NCI-H1048 (cell line): Measurements from ENCODE around the gene NADSYN1.

ENCODE experiments used
- DNase-seq: peaks from one replicate; lab custom pipeline; 2025; lab: John Stamatoyannopoulos, UW

The NADSYN1 gene

GRCh38 chr11:71474141-71474770 is 21.3 kb downstream of the NADSYN1 start:
- no peak for DNase-seq

GRCh38 chr11:71474771-71475483 is 21.9 kb downstream of the NADSYN1 start:
- DNase-seq = no peak

- DNase-seq = no peak
Measured at GRCh38 chr11:71476031-71476430, 23.0 kb downstream of the NADSYN1 start.

- no peak for DNase-seq
Measured at GRCh38 chr11:71476926-71477640, 24.1 kb downstream of the NADSYN1 start.

- no peak for DNase-seq
Measured at GRCh38 chr11:71477641-71478527, 24.9 kb downstream of the NADSYN1 start.

GRCh38 chr11:71478528-71478840 is 25.5 kb downstream of the NADSYN1 start:
- DNase-seq = no peak

GRCh38 chr11:71481101-71481960 is 28.3 kb downstream of the NADSYN1 start:
- no peak for DNase-seq

- no peak for DNase-seq
Measured at GRCh38 chr11:71482216-71482615, 29.2 kb downstream of the NADSYN1 start.

GRCh38 chr11:71482746-71483364 is 29.9 kb downstream of the NADSYN1 start:
- DNase-seq = no peak

GRCh38 chr11:71483692-71484091 is 30.7 kb downstream of the NADSYN1 start:
- no peak for DNase-seq

GRCh38 chr11:71484248-71485062 is 31.5 kb downstream of the NADSYN1 start:
- DNase-seq = no peak

GRCh38 chr11:71485063-71485399 is 32.0 kb downstream of the NADSYN1 start:
- no peak for DNase-seq

- no peak for DNase-seq
Measured at GRCh38 chr11:71485466-71485865, 32.5 kb downstream of the NADSYN1 start.

GRCh38 chr11:71486320-71486719 is 33.3 kb downstream of the NADSYN1 start:
- DNase-seq = no peak

- DNase-seq = no peak
Measured at GRCh38 chr11:71488681-71489270, 35.8 kb downstream of the NADSYN1 start.

- no peak for DNase-seq
Measured at GRCh38 chr11:71489311-71490043, 36.5 kb downstream of the NADSYN1 start.

GRCh38 chr11:71490044-71490730 is 37.2 kb downstream of the NADSYN1 start:
- no peak for DNase-seq

- no peak for DNase-seq
Measured at GRCh38 chr11:71490731-71491390, 37.9 kb downstream of the NADSYN1 start.
